HG03159 (cell line): ENCODE measurements around the gene CGRRF1.

Experiments
- ATAC-seq: cut with Tn5 transposase; IDR thresholded peaks from one replicate; pipeline ENCODE4 v1.9.1; 2021; ENCODE audit warnings: mild to moderate bottlenecking, moderate library complexity; ENCODE audit not compliant: unreplicated experiment

The CGRRF1 gene

DNA sequence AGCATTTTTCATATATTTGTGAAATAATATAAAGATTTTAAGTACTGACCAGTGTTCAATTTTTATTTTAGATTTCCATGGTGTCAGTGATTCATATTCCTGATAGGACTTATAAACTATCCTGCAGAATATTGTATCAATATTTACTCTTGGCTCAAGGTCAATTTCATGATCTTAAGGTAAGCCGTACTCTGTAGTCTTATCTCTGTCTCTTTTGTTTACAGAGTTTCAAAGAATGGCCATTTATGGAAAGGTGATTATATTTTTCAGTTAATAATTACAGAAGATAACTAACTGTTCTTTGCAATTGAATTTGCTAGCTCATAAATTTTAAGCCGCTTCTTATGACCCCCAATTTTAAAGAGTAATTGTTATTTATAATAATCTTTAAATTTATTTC lies 27.9 kb downstream of the CGRRF1 start:
- ATAC-seq: no peak

DNA sequence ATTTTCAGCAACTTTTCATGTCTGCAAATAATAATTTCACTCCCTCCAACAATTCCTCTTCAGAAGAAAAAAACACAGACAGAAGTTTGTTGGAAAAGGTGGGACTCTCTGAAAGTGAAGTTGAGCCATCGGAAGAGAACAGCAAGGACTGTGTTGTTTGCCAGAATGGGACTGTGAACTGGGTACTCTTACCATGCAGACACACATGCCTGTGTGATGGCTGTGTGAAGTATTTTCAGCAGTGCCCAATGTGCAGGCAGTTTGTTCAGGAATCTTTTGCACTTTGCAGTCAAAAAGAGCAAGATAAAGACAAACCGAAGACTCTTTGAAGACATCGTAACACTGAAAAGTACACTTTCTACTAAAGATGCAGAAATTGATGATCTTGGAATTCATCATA lies 28.3 kb downstream of the CGRRF1 start:
- no peak for ATAC-seq

DNA sequence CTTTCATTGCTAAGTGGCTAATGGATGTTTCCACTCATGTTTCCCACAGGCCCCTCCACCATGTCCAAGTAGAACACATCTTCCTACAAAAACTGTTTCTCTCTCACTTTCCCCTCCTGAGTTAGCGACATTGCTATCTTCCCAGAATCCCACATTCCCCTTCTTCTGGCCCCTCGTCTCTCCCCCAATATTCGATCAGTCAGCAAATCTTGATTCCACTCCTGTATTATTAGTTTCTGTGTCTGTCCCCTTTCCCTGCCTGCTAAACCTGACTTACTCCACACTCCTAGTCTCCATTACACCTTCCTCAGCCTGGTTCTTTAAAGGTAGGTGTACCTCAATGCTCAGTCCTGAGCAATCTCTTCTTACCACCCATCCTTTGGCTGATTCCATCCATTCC lies 37.9 kb downstream of the CGRRF1 start:
- ATAC-seq: no peak

DNA sequence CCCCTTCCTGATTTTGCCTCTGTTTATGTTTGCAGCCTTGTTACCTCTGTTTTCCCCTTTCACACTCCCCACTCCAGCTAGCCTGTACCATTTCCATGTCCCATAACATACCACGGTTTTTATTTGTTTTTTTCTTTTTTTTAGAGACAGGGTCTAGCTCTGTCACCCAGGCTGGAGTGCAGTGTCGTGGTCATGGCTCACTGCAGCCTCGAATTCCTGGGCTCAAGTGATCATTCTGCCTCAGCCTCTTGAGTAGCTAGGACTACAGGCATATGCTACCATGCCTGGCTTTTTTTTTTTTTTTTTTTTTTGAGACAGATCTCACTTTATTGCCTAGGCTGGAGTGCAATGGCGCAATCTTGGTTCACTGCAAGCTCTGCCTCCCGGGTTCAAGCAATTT lies 38.8 kb downstream of the CGRRF1 start:
- ATAC-seq: no peak

DNA sequence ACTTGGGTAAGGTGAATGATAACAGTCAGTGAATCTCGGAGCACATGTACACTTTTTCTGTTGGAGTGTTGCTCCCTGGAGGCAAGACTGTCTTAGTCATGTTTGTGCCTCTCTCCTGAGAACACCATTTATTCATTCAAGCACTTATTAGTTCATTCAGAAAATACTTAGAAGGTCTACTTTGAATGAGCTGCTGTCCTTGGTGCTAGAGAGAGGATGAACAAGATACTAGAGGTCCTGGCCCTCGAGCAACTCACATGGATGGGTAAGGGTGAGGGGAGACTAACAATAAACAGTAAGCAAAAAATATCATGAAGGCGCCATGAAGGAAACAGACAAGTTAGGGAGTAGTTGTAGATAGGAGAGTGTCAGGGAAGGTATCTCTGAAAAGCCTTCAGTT lies 40.2 kb downstream of the CGRRF1 start:
- ATAC-seq: no peak

DNA sequence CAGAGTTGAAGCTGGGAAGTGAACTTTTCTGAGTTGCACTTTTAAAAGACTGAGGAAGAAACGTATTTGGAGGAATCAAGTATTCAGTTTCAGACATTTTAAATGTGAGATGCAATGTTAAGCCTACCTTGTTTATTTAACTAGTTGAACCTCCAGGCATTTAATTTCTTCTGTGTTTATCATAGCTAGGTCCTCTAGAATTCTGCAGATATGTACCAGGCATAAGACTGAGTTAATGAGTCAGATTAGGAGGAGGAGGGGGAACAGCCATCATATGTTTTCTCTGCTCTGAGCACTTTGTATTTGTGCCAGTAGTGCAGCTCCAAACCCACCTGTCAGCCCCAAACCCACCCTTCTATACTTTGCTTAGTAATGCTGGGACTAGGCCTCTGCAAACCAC lies 40.8 kb downstream of the CGRRF1 start:
- ATAC-seq: no peak

DNA sequence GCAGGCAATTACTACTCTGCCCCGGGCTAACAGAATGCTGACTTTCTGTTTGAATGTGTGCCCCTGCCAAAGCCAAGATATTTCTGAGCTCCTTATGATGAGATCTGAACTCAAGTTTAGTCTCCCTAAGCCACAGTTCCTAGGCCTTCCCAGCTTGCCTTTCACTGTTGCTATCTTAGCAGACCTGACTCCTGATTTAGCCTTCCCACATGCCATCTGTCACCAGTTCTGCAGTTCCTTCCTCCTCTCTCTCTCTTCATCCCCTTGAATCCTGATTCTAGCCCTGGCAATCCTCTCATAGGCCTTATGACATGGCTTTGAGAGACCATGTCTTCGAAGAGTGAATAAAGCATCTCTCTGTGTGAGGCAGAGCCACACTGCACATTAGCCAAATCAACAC lies 44.7 kb downstream of the CGRRF1 start:
- no peak for ATAC-seq

DNA sequence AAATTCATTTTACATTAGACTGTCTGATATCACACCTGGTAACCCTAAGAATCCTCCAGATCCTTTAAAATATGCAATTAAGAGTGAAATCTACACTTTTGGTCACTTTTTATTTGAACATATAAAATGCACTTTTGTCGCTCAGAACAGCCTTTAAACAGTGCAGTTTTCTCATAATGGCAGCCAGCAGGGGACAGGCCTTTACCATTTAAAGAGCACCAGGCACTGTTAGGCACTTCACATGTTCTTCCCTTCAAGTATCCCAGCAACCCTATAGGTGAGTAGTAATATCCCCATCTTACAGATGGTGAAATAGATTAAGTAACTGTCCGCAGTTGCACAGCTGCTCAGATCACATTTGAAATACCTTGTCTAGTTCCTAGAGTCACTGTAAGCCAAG lies 45.9 kb downstream of the CGRRF1 start:
- ATAC-seq: no peak

DNA sequence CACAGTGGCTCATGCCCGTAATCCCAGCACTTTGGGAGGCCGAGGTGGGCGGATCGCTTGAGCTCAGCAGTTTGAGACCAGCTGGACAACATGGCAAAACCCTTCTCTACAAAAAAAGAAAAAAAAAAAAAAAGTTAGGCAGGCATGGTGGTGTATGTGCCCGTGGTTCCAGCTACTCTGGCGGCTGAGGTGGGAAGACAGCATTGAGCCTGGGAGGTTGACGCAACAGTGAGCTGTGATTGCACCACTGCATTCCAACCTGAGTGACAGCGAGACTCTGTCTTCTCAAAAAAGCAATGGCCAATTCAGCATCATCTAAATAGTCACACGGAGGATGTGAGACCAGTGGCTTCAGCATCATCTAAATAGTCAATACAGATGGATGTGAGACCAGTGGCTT lies 46.8 kb downstream of the CGRRF1 start:
- no peak for ATAC-seq

DNA sequence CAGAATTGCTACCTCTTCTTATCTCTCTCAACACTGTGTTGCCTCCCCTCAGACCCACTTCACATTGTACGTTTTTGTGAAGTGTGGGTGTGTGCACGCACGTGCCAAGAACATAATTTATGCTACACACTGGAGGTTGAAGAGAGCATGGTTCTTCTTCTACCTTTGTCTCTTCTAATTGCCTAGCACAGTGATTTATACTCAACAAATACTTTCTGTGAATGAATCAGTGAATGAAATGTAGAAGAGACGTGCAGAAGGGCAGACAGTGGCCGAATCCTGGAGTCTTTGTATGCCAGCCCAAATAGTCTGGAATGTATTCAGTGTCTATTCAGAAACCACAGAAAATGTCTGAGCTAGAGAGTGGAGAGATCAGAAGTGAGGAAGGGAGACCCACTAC lies 52.6 kb downstream of the CGRRF1 start:
- ATAC-seq: no peak

DNA sequence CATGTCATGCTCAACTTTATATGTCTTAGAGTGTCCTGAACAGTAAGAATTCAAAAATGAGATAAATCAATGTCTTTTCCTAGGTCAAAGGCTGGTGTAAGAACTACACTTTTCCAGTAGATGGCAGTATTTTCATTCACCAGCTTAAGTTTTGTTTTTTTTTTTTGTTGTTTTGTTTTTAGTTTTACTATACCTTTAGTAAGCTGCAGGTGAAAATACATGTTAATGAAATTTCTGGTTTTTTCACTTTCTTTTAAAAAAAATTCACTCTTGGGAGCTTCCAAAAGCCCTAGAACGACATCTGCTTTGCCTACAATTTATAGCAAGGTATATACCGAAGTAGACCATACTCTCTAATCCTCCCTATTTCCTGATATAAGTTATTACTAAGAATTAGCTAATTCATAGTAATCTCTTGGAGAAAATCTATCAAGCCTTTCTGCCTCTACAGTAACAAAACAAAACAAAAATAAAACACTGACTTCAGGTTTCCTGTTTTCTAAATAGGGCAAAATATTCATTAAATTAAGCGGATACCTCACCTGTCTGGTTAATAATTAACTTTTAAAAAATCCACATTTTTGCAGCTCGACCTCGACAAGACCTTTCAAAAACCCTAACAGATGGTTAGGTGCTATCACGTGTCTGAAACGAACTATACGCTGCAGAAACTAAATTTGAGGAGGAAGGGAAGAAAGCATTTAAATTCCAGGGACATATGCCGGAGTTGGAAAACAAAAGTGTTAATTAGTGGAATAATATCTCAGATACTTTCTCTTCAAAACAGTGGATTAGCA lies 54.6 kb downstream of the CGRRF1 start:
- no peak for ATAC-seq

DNA sequence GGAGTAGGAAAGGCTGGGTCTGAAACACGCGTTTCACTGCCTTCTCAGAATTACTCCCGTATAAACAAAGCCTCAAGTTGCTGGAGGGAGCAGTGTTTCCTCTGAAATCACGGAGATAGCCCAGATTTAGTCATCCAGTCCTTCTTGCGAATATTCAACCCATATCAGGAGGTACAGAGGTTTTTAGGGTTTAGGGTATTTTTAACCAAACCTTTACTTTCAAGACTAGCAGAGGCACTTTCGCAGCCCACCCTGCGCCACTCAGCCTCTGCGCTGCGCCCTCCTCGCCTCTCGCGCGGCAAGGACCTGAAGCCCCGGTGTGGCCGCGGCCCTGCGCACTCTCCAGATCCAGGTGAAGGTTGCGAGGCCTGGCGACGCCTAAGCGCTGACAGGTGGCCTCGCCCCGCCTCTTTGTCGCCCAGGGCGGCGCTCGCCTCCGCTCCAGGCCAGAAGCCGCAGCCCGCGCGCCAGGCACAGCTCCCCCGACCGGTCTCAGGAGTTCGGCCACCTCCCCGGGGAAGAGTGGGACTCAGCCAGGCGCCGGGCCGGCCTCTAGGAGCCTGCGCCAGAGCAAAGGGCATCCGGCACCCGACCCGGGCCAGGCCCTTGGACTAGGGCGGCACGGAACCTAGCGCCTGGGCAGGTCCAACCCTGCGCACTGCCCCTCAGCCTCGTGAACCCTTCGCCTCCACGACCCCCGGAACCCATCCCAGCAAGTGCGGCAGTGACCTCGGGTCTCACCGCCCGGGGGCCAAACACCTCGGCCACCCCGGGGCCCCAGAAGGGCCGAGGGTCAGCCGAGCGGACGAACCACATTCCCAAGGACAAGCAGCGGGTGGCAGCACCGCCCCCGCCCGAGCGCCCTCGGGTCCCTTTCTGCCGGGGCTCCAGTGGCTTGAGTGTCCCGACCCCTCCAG lies 55.4 kb downstream of the CGRRF1 start:
- ATAC-seq: peak; percentile 27

DNA sequence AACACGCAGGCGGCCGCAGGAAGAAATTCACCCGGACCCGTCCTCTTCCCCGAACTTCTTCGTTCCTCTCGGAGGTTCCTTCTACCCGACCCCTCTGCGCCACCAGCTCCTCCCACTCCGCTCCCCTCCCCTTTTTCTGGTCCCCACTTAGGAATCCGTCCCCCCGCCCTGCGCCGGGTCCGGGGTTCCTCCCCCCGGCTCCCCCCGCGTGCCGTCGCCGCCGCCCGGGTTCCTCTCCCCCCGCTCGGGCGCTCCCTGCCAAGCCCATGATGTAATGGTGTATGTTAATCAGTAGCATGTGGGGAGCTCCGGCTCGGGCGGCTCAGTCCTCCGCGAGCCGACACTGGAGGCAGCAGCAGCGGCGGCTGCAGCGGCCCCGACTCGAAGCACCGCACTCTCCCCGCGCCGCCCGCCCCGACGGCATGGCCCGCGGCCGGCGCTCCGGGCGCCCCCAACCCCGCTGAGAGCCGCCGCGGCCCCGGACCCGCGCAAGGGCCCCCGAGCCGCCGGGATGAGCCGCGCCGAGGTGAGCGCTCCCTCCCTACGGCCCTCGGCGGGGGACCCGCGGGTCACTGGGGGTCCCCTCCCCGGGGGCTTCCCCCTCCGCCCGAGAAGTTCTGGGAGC lies 56.2 kb downstream of the CGRRF1 start:
- peak; percentile 55 for ATAC-seq

DNA sequence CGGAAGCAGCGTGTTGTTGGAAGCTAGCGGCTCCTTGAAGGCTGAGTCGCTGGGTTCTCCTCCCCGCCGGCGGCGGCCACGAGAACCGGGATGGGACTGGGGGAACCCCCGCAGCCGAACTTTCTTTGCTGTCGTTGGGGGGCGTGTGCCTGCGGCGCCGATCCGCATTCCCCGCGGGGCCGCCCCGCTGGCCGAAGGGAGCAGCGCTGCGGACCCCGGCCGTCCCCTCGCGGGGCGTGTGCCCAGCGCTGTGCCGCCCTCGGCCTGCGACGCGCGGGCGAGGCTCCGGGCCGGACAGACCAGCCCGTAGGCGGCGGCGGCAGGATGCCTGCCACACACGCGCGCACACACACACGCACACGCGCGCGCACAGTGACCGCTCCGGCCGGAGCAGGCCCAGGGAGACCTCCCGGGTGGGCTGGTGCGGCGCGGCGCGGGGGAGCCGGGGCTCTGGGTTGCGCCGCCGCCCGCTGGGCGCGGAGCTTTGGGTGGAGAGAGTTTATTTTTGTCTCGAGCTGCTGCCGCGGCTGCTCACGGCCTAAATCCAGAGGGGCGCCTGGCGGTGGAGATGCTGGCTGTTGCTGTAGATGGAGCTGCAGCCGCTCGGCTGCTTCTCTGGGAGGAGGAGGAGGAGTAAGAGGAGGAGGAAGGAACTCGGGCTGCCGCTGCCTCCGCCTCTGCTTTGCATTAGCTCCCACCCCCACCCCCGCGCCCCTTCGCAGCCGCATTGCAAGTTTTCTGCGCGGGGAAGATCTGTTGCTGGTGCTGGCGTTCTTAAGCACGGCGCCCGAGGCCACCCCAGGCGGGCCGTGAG lies 56.9 kb downstream of the CGRRF1 start, which contains the start of gene SAMD4A:
TSS of gene SAMD4A (plus strand) at position 719 of the 814 bp plus-strand sequence. CDS start 789 bp downstream, outside the sequence.
- ATAC-seq: peak; percentile 31

DNA sequence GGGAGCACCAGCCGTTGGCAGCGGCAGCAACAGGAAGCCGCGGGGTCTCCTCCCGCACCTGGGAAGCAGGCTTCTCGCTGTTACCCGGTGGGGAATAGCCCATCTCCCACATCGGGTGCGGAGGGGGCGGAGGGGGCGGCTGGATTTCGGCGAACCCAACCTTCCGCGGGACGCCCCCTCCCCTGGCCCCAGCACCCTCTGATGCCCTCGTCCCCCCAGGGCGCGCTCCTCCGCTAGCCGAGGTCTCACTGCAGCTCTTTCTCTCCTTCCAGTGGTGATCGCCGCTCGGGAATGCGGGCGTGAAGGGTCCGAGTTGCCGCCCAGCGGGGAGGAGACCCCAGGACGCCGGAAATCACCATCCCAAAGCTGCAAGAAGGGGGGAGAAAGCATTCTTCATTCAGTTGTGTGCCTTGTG lies 57.5 kb downstream of the CGRRF1 start:
- ATAC-seq: no peak

DNA sequence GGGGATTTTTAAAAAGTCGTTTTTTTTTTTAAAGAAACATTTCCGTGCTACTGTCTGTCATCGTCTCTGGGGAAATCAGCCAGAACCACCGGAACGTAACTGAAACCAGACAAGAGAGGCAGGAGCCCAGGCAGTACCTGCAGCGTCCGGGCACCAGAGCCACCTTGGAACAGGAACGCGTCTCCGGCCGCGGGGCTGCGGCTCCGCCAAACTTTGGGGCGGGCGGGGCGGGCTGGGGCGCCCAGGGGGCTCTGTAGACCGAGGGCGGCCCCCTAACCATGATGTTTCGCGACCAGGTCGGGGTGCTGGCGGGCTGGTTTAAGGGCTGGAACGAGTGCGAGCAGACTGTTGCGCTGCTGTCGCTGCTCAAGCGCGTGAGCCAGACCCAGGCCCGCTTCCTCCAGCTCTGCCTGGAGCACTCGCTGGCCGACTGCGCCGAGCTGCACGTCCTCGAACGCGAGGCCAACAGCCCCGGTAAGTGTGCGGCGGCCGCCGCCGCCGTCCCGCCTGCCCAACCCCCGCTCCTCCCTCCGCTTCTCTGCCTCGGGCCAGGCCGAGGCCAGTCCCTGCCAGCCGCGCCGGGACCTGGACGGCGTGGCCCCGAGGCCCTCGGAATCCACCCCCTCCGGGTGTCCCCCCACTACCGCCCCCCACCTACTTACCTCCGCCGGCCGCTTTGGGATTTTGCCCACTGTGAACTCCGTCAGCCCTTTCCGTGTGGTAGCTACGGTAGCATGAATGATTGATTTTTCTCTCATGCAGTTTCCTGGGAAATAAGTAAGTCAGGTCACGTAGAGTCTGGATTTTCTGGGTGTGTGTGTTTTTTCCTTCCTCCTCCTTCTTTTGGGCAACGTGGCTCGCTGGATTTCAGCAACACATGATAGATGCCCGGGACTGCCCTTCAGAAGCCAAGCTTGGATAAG lies 58.2 kb downstream of the CGRRF1 start:
- ATAC-seq: no peak

DNA sequence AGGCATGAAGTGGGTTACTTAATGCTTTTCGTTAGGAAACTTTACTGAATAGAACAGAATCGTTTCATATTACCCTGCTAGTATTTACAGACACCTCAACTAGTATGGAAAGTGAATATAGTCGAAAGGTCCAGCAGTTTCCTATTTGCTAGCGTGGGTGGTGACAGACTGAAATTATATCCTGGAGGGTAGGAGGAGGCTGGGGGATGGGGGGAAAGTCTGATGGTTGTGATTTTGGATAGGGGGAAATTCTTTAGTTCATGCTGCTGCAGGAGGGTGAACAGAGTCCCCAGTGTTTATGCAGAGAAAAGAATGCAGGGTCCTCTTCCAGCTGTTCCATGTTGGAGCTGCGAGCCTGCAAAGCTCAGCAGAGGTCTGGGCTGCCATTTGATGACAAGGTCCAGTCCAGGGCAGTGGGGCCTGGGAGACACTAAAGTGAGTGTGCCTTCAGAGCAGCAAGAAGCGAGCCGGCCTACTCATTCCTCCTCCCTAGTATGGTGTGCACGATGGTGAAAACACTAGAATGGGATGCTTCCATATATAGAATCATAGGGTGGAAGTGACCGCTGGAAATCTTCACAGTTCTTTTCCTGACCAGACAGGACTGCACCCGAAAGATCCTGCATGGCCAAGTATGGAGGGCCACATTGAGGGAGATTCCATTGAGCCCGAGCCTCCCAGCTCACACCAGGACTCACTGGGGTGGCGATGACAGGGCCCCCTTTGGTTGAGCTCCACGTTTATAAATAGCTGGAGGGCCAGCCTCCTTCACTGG lies 59.3 kb downstream of the CGRRF1 start:
- ATAC-seq: no peak

DNA sequence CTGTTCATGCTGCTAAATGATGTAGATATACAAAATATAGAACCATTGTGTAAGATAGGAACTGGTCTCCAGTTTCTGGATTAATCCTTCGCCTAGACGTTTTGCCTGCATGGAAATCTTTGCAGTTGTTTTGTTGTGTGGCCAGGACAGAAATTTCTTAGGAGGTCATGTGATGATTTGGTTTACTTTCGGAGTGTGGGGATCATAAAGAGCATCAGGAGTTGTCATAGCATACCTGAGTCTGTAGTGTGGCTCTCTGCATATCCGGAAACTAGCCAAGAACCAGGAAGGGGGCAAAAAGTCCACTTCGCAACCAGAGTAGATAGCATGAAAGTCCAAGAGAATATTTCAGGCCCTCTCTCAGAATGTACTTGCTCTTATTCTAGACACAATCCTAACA lies 60.3 kb downstream of the CGRRF1 start:
- no peak for ATAC-seq
